Left cardiac atrium (tissue), 4 donors: ENCODE data around the gene OR10J1. TPM values are rescaled to one million over a fixed set of nuclear protein-coding genes. Genes with fewer than 3 reads are reported as not detected.
"Not testable (repeated sequence)": the region's sequence is repeated elsewhere in the genome, so short reads cannot be mapped to it uniquely, and the experiment has no call there.

Experiments used
- ATAC-seq, 2 donors: fragments of 200-7000 bp; cut with Tn5 transposase; one replicate each; pipeline ENCODE4 v1.9.1; 2020; ENCODE audit warnings: mild to moderate bottlenecking in 2 of 2, moderate library complexity in 2 of 2
- DNase-seq: peaks from one replicate; pipeline ENCODE4 v3.0.0-alpha.2; 2020
- intact Hi-C, 2 donors: fragments of 100-400 bp; cut with DNase I; formaldehyde crosslinking; loops; one replicate each; pipeline versions ENCODE4 v1.14.1 to v1.15.1; 2022 to 2023
- long read RNA-seq: library from polyadenylated mRNA; unstranded; transcript quantifications from one replicate; pipeline ENCODE4 v2.0.0, GENCODE V29; 2021
- total RNA-seq, 2 donors: library from RNA; stranded (reverse); fragmentation: NEBNext Ultra II Directional; extraction: Animal tissue kit (Norgen Biotek cat#: 25700); gene quantifications; one replicate each; pipeline ENCODE4 v1.2.1, GENCODE V29; 2021
- donor health status: DM: no; HTN: yes; CAD: no.
- donor health status: DM: no; HTN: yes; CAD: no; lungs with severe emphysema.
- donor health status: DM: yes; HTN: yes; CAD: no.
- donor health status: Dilated cardiomyopathy.

Gene OR10J1, protein sequence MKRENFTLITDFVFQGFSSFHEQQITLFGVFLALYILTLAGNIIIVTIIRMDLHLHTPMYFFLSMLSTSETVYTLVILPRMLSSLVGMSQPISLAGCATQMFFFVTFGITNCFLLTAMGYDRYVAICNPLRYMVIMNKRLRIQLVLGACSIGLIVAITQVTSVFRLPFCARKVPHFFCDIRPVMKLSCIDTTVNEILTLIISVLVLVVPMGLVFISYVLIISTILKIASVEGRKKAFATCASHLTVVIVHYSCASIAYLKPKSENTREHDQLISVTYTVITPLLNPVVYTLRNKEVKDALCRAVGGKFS
- total RNA-seq, result not detected
- long read RNA-seq, result 0 reads

GRCh38 chr1:159439422-159439821, at the start of gene OR10J1:
Gene OR10J1, plus strand, starts transcription at chr1:159439722. Its CDS starts 70 bp downstream, at chr1:159439792.
- ATAC-seq (no peak), DNase-seq (no peak)
- intact Hi-C loops, result no loop called here

- DNase-seq (no peak), ATAC-seq (no peak)
- intact Hi-C loops, result no loop called here
Measured at GRCh38 chr1:159406821-159407220, 32.7 kb upstream of the OR10J1 start.

DNA sequence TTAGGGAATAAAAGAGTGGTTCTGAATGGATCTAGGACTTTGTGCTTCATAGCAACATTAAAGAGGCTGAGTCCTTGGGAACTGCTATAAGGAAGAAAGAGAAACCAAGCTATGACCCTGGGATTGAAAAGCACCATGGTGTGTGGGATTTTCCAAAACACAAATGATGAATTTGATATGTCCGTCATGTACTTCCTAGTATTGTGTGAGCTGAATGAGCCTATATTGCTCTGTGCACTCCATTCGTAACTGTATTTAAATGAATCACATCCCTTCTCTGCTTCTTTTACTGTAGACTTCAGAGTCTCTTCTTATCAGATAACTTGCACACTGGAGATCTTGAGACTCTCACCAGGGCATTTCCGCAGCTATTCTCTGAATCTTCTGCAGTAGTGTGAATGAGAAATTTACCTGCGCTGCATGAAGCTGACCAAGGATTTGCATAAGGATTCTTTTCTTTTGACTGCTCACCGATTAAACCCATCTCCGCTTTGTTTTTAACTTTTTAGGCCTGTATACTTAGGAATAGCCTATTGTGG, 30.6 kb upstream of the OR10J1 start:
- intact Hi-C loops, result no loop called here
- DNase-seq (no peak), ATAC-seq (no peak)

- intact Hi-C loops, result no loop called here
- ATAC-seq (no peak), DNase-seq (no peak)
Measured at GRCh38 chr1:159421821-159422220, 17.7 kb upstream of the OR10J1 start.

DNA sequence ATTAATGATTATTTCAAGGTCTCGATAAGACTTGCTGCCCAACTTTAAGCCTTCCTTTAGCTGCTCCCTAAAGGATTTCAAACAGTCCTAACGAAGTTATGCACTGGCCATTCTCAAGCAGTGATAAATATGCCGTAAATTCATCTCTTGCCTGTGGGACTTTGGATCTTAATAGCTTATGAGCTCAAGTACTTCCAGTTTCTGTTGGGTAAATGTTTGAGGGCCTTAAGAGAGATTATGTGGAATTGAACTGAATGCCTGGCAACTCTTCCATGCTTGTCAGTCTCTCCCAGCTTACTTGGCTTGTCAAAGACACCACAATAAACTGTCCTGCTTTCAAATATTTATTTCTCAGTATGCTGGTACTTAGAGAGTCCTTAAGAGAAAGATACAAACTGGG, 11.0 kb upstream of the OR10J1 start:
- DNase-seq (no peak), ATAC-seq (no peak)
- intact Hi-C loops, result no loop called here

- DNase-seq (no peak), ATAC-seq (no peak)
- intact Hi-C loops, result no loop called here
Measured at GRCh38 chr1:159429074-159429861, 10.3 kb upstream of the OR10J1 start.

GRCh38 chr1:159430985-159431384, 8.5 kb upstream of the OR10J1 start:
- intact Hi-C loops, result no loop called here
- ATAC-seq (peak in 1 of 2 donors; percentile 47), DNase-seq (no peak)

DNA sequence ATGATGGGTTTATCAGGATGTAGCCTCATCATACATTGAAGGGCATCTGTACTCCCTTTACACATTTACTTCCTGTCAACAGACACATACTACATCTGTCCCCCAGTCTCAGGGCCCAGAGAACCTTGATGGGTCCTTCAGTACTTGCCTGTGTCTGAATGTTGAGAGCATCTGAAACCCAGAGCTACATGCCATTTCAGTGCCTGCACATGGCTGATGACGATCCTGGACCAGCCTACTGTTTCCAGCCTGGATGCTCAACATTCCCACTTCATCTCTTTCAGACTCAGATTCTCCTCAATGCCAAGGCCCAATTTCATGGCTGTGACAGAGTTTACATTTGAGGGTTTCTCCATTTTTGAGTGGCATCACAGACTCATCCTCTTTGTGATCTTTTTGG, 7.6 kb upstream of the OR10J1 start, which contains the start of gene OR10J4:
TSS of gene OR10J4 (plus strand) at position 301 of the 400 bp plus-strand sequence.
- ATAC-seq (no peak), DNase-seq (no peak)
- intact Hi-C loops, result no loop called here

DNA sequence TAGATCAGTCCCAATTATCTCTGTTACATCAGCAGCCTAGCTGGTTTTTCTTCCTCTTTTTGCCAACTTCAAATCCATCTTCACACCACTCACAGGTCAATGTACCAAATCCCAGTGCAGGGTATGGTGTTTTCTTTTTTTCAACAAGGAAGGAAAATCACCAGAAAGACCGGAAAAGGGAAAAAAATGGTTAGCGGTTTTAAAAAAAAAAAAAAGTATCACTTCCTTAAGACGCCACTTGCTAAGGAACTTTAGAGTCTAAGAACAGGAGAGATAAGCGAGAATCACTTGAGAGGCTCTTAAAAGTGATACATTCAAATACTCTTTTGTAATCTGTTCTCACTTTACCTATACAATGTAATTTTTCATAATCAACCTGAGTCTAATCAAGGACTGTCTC, 3.1 kb upstream of the OR10J1 start:
- ATAC-seq, result no peak
- intact Hi-C loops, result no loop called here

GRCh38 chr1:159441360-159441759, 1.8 kb downstream of the OR10J1 start:
- DNase-seq, result no peak
- intact Hi-C loops, result no loop called here
- ATAC-seq, result no peak

More for the DNA sequence above, 3.1 kb upstream of the OR10J1 start:
- no peak for DNase-seq

DNA sequence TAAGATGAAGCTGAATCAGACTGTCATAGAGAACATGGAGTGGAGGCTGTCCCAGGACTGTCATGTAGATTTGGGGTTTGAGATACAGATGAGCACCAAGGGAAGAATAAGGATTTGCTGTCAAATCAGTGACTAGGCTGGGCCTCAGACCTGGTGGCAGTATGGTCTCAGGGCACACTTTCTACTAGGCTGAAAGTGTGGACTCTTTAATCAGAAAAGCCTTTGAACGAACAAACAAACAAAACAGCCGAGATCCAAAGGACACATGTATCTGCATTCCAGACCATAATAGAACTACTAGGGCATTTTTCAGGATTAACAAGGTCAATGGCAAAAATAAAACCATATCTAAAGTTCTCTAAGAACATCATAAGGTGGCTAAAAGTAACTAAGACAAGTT, 2.9 kb downstream of the OR10J1 start:
- intact Hi-C loops, result no loop called here
- DNase-seq (no peak), ATAC-seq (no peak)

- ATAC-seq (no peak), DNase-seq (no peak)
- intact Hi-C loops, result no loop called here
Measured at GRCh38 chr1:159443066-159443750, 3.7 kb downstream of the OR10J1 start.

- intact Hi-C loops, result no loop called here
- ATAC-seq, result no peak
- no peak for DNase-seq
Measured at GRCh38 chr1:159444511-159444910, 5.0 kb downstream of the OR10J1 start.

- DNase-seq, result no peak
- intact Hi-C loops, result no loop called here
- no peak for ATAC-seq
Measured at GRCh38 chr1:159448181-159448580, 8.7 kb downstream of the OR10J1 start.

- intact Hi-C loops, ATAC-seq, DNase-seq: not testable (repeated sequence)
Measured at GRCh38 chr1:159449605-159450004, 10.1 kb downstream of the OR10J1 start.

DNA sequence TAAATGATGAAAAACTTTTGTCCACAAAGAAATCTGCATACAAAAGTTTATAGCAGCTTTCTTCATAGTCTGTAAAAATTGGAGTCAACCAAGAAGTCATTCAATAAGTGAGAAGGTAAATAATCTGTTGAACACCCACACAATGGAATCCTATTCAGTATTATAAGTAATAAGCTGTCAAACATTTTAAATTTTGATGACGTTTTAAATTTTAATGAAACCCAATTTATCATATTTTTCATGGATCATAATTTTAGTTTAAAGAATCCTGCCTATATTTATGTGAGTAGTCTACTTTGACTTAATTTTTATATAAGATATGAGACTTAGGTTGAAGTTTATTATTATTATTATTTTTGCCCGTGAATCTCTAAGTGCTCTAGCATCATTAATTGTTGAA, 20.0 kb downstream of the OR10J1 start:
- DNase-seq, result no peak
- no peak for ATAC-seq
- intact Hi-C loops, result no loop called here

GRCh38 chr1:159465191-159465603, 25.7 kb downstream of the OR10J1 start:
- no peak for ATAC-seq
- intact Hi-C loops, result no loop called here
- no peak for DNase-seq

- ATAC-seq (no peak), DNase-seq (no peak)
- intact Hi-C loops, result no loop called here
Measured at GRCh38 chr1:159468321-159468720, 28.8 kb downstream of the OR10J1 start.

DNA sequence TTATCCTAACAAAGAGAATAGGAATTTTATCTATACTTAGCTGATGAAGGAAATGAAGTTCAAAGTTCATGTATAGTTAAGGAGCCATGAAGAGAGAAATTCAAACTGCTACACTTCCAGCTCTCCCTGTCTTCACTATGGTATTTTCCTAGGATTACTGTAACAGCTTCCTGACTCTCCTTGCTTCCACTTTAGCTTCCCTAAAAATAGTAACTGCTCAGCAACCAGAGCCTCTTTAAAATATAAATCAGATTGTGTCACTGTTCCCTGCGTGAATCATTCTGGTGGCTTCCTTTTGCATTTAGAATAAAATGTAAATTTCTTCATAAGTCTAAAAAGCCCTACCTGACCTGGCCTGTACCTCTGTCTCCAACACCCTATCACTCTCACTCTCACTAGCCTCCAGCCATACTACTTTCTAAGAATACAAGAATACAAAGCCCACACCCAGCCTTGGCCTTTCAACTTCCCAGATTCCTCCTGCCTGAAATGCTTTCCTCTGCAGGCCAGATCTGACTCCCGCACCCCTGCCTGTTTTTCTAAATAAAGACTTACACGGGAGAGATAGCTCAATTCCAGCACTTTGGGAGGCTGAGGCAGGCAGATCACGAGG, 30.5 kb downstream of the OR10J1 start:
- intact Hi-C loops, result no loop called here
- no peak for DNase-seq
- ATAC-seq, result no peak
